ENCODE measurements around the gene FAM89A. TPM values are rescaled to one million over a fixed set of nuclear protein-coding genes. Genes with fewer than 3 reads are reported as not detected.
"Not testable (repeated sequence)": the region's sequence is repeated elsewhere in the genome, so short reads cannot be mapped to it uniquely, and the experiment has no call there.

FAM89A gene
- total RNA-seq, 1 donor from 2014 or later: 6.7 TPM

DNA sequence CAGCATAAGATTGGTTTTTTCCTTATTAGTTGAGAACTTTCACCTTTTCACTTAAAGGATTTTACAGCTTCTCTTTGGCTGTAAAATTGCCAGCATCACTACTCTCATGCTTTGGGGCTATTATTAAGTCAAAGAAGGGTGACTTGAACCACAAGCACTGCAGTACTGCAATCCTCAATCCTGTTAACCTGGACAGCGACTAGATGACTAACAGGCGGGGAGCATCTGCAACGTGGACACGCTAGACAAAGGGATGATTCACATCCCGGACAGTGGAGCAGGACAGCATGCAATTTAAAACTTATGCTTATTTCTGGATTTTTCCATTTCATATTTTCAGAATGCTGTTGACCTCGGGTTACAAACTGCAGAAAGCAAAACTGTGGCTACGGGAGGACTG, 53.1 kb downstream of the FAM89A start:
- DNase-seq: no peak

DNA sequence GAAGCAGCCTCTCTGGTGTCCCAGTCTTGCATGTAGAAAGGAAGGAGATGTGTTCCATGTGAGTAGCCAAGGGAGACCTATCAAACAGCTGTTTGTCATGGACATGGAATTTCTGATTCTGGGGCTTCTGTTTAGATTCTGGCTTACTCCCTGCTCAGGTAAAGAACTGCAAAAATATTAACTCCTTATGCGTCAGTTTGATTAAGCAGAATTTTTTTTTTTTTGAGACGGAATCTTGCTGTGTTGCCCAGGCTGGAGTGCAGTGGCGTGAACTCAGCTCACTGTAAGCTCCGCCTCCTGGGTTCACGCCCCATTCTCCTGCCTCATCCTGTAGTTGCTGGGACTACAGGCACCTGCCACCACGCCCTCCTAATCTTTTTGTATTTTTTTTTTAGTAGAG, 54.3 kb downstream of the FAM89A start:
- DNase-seq: no peak

DNA sequence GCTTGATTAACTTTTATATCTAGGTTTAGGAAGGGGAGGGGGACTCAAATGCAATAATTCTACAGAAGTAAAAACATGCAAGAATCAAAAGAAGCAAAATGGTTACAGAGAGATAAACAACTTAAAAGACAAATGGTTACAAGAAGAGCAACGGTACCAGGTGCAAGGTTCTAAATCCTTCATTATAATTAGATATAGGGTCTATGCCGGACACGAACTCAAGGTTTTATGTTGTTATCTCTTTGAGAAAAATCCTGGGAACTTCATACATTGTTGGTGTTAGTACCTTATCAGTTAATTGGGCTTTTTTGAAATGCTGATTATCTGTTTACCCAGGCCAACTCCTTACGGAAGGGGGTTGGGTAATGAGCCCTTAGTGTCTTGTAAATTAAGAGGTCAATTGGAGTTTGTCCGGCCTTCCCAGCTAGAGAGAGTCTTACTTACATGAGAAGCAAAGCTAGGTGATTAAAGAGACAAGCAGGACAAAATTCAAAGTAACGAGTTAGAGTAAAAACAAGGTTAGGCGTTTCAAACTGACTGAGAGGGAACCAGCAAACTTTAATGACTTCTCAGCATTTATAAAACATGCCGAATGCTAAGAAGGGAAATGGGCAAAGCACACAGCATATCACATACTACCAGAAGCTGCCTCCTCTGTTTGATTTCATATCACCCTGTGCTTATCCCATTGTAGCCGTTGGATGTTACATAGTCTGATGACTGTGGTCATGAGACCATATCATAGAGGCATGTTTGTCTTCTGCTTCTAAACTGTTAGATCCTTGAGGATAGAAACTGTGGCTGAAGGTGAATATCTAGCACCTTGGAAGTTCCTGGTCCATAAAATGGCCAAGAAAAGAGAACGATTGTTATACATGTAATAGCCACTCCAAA, 55.2 kb downstream of the FAM89A start:
- not testable (repeated sequence) for DNase-seq

DNA sequence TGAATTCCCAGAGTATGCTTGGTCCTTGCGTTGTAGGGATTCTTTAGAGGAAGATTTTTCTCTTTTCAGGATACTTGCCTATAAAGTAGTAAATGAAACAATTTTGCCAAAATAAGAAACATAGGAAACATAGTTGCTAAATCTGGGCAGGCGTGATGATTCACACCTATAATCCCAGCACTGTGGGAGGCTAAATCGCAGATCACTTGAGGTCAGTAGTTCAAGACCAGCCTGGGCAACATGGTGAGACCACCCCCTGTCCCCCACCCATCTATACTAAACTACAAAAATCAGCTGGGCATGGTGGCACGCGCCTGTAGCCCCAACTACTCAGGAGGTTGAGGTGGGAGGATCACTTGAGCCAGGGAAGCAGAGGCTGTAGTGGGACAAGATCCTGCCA, 56.2 kb downstream of the FAM89A start:
- DNase-seq: no peak

DNA sequence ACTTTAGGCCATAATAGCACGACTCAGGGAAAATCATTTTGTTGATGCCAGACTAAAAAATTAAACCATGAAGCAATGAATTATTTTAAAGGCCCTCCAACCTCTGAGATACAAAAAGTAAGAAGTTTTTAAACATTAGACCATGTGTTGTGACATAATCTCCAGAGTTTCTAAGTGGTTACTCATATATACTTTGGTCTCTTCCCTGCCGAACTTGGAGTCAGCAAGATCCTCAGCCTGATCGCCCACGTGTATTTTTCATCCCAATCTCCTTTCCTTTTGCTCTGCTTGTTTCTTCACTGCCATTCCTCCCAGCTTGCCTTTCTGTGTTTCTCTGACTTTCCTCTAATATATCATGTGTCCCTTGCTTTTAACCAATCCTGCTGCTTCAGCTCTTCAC, 57.4 kb downstream of the FAM89A start:
- no peak for DNase-seq

DNA sequence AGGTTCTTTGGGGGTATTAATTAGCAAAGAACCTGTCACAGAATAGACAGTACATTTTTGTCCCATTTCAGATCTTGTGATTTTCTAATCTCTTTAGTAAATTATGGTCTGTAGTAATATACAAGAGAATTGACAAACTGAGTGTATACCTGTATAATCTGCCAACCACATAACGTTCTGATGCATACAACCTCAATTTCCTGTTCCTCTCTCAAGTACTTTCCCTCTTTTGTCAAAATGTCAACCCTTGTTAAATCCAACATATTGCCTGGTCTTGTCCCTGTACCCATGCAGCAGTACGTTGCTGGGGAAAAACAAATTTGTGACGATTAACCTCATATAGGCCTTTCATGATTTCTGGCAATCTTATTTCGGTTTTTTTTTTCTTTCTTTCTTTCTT, 60.1 kb downstream of the FAM89A start:
- no peak for DNase-seq

DNA sequence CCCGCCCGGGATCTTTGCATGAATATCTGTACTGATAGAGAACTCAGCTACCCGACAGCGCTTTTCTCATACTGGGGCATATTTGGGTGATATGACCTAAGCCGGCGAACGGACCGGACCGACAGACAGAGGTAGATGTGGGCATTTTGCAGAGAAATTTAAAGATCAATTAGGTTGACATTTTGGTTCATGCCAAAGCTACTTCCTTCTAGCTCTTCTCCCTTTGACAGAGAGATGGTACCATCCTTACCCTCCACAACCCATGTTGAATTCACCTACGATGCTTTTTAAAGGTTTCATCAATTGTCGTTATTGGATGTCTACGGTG, 60.7 kb downstream of the FAM89A start:
- no peak for DNase-seq

DNA sequence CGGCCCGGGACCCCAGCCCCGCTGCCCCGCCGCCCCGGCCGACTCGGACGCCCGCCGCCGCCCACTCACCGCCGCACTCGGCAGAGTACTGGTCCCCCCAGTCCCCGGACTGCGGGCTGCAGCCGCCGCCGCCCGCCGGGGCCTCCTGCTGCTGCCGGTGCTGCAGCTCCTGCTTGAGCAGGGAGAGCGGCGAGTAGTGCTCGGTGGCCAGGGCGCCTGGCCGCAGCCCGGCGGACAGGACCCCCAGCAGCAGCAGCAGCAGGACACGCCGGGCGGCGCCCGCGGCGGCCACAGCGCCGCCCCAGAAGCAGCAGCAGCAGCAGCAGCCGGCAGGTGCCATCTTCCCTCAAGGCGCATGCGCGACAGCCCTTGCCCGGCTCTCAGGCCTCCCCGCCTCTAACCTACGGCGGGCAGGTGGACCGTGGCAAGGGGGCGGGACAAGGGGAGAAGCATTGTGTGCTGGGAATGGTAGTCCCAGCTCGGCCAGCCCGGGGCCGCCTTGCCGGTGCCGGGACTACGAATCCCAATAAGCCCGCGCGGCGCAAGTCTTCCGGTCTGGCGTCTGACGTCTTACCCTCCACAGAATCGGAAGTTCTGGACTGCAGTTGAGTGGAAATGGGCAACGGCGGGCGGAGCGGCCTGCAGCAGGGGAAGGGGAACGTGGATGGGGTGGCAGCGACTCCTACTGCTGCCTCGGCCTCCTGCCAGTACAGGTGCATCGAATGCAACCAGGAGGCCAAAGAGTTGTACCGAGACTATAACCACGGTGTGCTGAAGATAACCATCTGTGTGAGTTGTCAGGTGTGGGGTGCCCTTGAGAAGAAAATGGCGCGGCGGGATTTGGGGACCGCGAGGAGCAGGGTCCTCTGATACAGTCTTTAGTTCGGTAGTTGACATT, 61.3 kb downstream of the FAM89A start, which contains the start of the genes ARV1 and TTC13:
Gene ARV1, plus strand, starts transcription at position 604 of the 898 bp plus-strand sequence. Its CDS starts 12 bp downstream, at position 616.
Gene TTC13, minus strand, starts transcription at position 371 of the 898 bp plus-strand sequence. Its CDS starts 31 bp downstream, at position 340.
- peak; percentile 99 for DNase-seq

DNA sequence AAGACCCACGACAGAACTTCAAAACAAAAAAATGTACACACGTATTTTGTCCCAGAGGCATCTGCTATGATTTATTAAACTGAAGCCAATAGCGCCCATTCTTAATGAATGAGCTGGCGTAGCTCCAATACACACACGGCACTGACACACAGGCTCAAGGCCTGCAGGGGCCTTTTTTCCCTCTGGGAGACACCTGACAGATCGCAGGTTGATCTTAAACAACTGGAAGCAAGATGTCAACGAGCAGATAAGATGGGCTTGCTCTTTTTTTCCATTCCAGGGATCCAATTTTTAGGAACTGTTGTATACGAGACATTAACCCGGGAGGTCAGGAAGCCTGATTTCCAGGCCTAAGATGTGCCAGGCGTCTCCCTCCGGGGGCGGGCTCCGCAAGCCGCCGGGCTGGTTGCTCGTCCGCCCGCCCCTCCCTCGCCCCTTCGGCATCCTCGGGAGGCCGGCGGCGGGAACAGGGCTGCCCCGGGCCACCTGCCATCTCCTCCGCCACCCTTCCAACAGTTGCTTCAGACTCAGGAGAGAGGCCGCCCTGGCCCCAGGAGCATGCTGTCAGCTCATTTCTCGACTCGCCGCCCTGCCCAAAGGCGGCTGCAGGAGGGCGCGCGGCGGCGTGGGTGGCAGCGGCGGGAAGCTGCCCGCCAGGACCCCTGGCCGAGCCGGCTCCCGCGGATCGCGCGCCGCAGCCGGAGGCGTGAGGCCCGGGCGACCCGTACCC, 62.1 kb downstream of the FAM89A start:
- DNase-seq: no peak

DNA sequence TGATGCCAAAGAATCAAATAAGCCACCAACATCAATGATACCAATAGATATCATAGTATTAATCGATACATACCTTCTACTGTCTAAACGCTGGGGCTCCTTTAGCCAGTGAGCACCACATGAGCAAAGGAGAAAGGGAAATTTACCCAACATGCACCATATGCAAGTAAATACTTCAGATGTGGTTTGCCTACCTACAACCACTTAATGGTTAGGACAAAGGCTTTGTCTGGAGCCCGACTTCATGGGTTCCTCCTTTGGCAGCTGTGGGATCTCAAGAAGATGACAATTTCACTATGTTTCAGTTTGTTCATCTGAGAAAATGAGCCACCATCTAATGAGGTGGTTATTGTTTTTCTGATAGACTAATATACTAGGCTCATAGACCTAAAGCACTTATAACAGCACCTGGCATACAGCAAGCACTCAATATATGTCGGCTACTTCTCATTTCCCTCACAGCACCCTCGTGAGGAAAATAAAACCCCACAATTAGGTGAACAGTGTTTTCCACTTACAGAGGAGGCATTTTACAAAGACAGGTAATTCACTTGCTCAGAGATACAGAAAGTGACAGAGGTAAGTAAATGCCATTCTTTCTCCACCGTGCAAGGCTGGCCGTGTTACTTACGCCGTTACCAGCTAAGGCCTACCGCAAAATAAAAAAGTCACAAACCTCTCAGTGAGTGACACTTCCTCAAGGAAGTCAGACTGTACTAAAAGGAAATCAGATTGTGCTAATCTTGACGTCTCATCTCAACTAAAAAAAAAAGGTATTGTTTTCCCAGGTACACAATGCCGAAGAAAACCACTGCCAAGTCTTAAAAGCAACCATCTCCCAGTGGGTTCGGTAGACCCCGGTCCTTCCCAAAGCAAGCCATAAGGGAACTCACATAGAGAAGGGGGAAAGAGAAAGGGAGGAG, 63.0 kb downstream of the FAM89A start:
- DNase-seq: no peak

DNA sequence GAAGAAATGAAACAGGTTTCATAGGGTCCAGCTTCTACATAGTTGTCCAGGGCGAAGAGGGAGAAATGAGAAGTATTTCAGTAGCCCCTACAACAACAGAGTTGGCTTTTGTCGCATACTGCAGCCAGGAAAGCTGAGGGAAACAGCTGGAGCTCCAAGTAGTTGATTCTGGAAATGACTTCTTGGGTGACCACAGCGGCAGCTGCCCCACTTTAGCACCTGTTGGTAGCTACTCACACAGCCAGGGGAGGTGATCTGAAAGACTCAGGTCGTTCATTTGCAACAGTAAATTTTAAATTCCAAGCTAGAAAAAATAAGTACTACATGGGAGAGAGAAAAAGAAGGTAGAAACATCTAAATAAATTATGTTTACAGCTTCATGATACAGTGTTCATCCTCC, 63.7 kb downstream of the FAM89A start:
- no peak for DNase-seq

DNA sequence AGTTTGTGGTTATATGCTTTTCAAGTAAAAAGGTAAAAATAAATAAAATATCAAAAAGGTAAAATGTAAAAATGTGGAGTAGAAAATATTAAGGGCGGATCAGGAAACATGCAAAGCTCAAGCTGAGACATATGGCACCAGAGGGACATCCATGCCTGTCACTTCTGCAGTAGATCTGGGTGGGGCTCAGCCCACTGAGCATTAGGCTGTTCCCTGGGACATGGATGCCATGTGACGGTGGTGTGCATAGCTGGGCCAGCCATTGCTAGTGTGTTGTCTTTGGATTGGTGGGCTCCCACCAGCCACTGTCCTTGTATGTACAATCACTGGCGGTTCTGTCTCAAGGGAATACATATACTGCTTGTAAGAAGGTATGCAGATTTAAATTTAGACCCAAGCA, 64.4 kb downstream of the FAM89A start:
- DNase-seq: no peak

DNA sequence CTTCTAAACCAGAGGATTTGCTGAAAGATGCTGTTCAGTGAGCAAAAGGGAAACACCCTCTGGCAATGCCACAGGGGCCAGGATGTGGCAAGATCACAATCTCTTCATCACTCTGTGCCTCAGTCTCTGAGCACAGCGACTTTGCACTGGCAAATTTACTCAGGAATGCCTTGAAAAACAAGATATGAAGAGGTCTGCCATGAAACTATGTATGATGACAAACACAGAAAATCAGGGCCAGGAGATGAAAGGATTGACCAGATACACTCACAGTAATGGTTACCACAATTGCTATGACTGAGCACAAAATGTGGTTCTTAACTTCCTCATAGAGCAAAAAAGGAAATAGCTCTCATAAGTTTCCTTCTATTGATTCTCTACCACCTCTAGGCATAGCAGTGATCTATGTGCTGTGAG, 67.2 kb downstream of the FAM89A start:
- DNase-seq: no peak

DNA sequence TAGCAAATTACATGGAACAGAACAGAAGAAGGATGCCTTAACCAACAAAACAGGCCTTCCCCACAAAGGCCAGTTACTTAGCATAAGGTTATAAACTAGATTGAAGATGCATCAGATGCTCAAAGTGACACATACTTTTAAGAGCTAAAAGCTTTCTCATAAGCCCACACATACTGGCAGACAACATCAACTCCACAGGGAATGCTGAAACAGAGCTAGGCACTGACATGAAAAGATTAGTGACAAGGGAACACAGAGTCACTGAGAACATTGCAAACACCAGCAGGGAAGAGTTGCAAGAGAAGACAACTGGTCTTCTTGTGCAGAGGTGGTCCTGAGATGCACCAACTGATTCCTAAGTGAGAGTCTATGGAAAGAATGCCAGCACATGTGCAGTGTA, 68.3 kb downstream of the FAM89A start:
- DNase-seq: no peak

DNA sequence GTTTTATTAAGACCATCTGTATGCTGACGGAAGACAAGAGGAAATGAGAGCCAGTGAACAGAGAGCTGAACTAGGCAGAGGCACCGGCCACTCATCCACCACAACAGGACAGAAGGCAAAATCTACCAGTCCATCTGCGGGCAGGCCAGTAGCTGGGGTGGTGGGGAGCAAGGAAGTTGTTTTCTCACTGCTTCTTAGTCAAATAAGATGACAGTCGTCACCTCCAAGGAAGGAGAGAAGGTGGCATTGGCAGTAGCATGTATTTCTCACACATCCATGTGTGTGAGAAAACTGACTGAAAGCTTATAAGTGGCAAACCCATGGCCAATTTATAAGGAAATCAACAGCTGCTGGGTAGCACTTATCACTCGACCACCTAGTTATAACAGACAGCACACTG, 69.6 kb downstream of the FAM89A start:
- no peak for DNase-seq

Other genes with a start within 250 kb of the FAM89A start
- gene C1orf198, start 171.7 kb downstream of the FAM89A start, total RNA-seq: 14.5 TPM
- 56.1 TPM for gene TTC13, start 61.4 kb downstream of the FAM89A start, total RNA-seq
- gene ARV1, start 61.2 kb downstream of the FAM89A start, total RNA-seq: 17.2 TPM
- 44.9 TPM for gene TRIM67, start 121.8 kb upstream of the FAM89A start, total RNA-seq
- gene GNPAT, start 201.0 kb upstream of the FAM89A start, total RNA-seq: 57.1 TPM

All from occipital lobe (tissue), 2 donors.